Keratinocyte (primary cell): ENCODE results near the gene ICAM2. TPM values are rescaled to one million over a fixed set of nuclear protein-coding genes. Genes with fewer than 3 reads are reported as not detected.
A peak's percentile ranks its signal among the peaks of the same experiment; 100 is the strongest.

Experiments used
- DNase-seq: peaks from one replicate; pipeline ENCODE4 v3.0.0-alpha.2; 2011; ENCODE audit warnings: low read depth, missing footprints, low spot score
- FAIRE-seq: peaks from 2 replicates; lab custom pipeline; 2011; peaks lifted over from hg19 to GRCh38; lab: Jason Lieb, UNC
- H2AFZ ChIP-seq: 2 replicates; pipeline ENCODE4 v1.6.0; 2012; ENCODE audit warnings: low read length, control low read depth, inconsistent platforms; ENCODE audit not compliant: control insufficient read depth
- H3K27ac ChIP-seq: 2 replicates; pipeline ENCODE4 v1.5.1; 2011; ENCODE audit warnings: low read length; ENCODE audit not compliant: control insufficient read depth, insufficient read depth
- H3K27me3 ChIP-seq: 3 replicates; pipeline ENCODE4 v1.6.0; 2011; ENCODE audit warnings: low read length; ENCODE audit not compliant: control insufficient read depth, insufficient read depth; ENCODE audit errors: extremely low read depth
- H3K36me3 ChIP-seq, 2 experiments: 2 replicates in 1 of 2; 3 replicates in 1 of 2; pipeline ENCODE4 v1.5.1; 2011; ENCODE audit warnings: low read length in 2 of 2, mild to moderate bottlenecking in 1 of 2; ENCODE audit not compliant: control insufficient read depth in 2 of 2, insufficient read depth in 2 of 2; ENCODE audit errors: extremely low read depth in 1 of 2
- H3K4me1 ChIP-seq: 3 replicates; pipeline ENCODE4 v1.5.1; 2011; ENCODE audit warnings: low read length; ENCODE audit not compliant: control insufficient read depth, insufficient read depth; ENCODE audit errors: extremely low read depth
- H3K4me2 ChIP-seq: 3 replicates; pipeline ENCODE4 v1.6.0; 2011; ENCODE audit warnings: low read depth, low read length; ENCODE audit not compliant: control insufficient read depth, insufficient read depth; ENCODE audit errors: extremely low read depth
- H3K4me3 ChIP-seq, 3 experiments: fragments of 200-600 bp in 1 of 3; sonication (generic) in 1 of 3; 2 replicates in 2 of 3; 3 replicates in 1 of 3; pipeline ENCODE4 v1.5.1; 2011 to 2016; ENCODE audit warnings: low read length in 3 of 3, mild to moderate bottlenecking in 3 of 3, control low read depth in 2 of 3, inconsistent platforms in 1 of 3, low read depth in 1 of 3, mixed read lengths in 1 of 3, mixed run types in 1 of 3, moderate library complexity in 1 of 3; ENCODE audit not compliant: control insufficient read depth in 2 of 3, insufficient read depth in 2 of 3; ENCODE audit errors: extremely low read depth in 1 of 3
- H3K79me2 ChIP-seq: 2 replicates; pipeline ENCODE4 v1.6.0; 2012; ENCODE audit warnings: low read length; ENCODE audit not compliant: control insufficient read depth, insufficient read depth
- H3K9ac ChIP-seq: 3 replicates; pipeline ENCODE4 v1.6.0; 2011; ENCODE audit warnings: low read length; ENCODE audit not compliant: control insufficient read depth, insufficient read depth; ENCODE audit errors: extremely low read depth
- H3K9me1 ChIP-seq: 3 replicates; pipeline ENCODE4 v1.6.0; 2011; ENCODE audit warnings: low read length; ENCODE audit not compliant: control insufficient read depth, insufficient read depth; ENCODE audit errors: extremely low read depth
- H3K9me3 ChIP-seq: 2 replicates; pipeline ENCODE4 v1.5.1; 2012; ENCODE audit warnings: low read depth, low read length; ENCODE audit not compliant: control insufficient read depth
- H4K20me1 ChIP-seq: 3 replicates; pipeline ENCODE4 v1.6.0; 2011; ENCODE audit warnings: low read length; ENCODE audit not compliant: control insufficient read depth, insufficient read depth; ENCODE audit errors: extremely low read depth
- EZH2 ChIP-seq: IDR thresholded peaks from one replicate; pipeline ENCODE4 v1.6.1; 2012; ENCODE audit warnings: inconsistent platforms, mild to moderate bottlenecking, low read length, moderate library complexity
- dilution Hi-C: fragments of 300-500 bp; cut with MboI; formaldehyde crosslinking; loops from one replicate; pipeline ENCODE4 v1.7.0; 2020; ENCODE audit warnings: low sequenced_read_pairs; ENCODE audit not compliant: extremely low pct_ligation_motif_present
- polyA plus RNA-seq, 5 experiments: library from polyadenylated mRNA; depleted of rRNA in 3 of 5; stranded (reverse) in 3 of 5; stranded (forward) in 1 of 5; unstranded in 1 of 5; fragments of >200 nt; gene quantifications; 1 replicate in 1 of 5; 2 replicates in 3 of 5; 3 replicates in 1 of 5; pipeline versions ENCODE4 v1.2.1 to v1.2.3, GENCODE V29; 2011 to 2012; ENCODE audit warnings: missing spikeins in 2 of 5, low read depth in 1 of 5, low replicate concordance in 1 of 5
- TF ChIP-seq, protein P1 (sequence below), 3 experiments: IDR thresholded peaks in 1 of 3; conservative IDR thresholded peaks in 1 of 3; optimal IDR thresholded peaks in 1 of 3; 2 replicates in 2 of 3; 3 replicates in 1 of 3; pipeline versions ENCODE3 to v1.5.1; 2011; ENCODE audit warnings: low read length in 3 of 3, mild to moderate bottlenecking in 3 of 3, moderate library complexity in 2 of 3, control low read depth in 1 of 3, inconsistent platforms in 1 of 3; ENCODE audit not compliant: insufficient read depth in 2 of 3; ENCODE audit errors: extremely low read depth in 1 of 3

ICAM2 gene
- polyA plus RNA-seq, 1 donor (not counting 4 experiments of a cell fraction or from before 2014, with no cell fraction given) = 0.09 TPM

- DNase-seq (no peak), FAIRE-seq (no peak)
- dilution Hi-C loops = no loop called here
Measured at GRCh38 chr17:63999680-64000531, 20.5 kb downstream of the ICAM2 start.

GRCh38 chr17:63998721-63999679 is 21.4 kb downstream of the ICAM2 start:
- Histone ChIP-seq H3K9ac (no peak overlapping the region), H3K36me3 (no peaks in the 10 kb centered on the region), H3K9me3 (no peaks in the 10 kb centered on the region), H3K27ac (no peak overlapping the region), H3K4me2 (peak overlapping the region; percentile 74), H3K4me3 (peak overlapping the region in 1 of 3 experiments; percentile 40), H4K20me1 (no peaks in the 10 kb centered on the region), H3K79me2 (no peaks in the 10 kb centered on the region), H3K9me1 (no peaks in the 10 kb centered on the region), H2AFZ (no peak overlapping the region), H3K4me1 (peaks cover 4% of the 10 kb centered on the region), H3K27me3 (peaks cover 42% of the 10 kb centered on the region)
- dilution Hi-C loops = no loop called here
- no peak for TF ChIP-seq EZH2
- TF ChIP-seq, protein P1, sequence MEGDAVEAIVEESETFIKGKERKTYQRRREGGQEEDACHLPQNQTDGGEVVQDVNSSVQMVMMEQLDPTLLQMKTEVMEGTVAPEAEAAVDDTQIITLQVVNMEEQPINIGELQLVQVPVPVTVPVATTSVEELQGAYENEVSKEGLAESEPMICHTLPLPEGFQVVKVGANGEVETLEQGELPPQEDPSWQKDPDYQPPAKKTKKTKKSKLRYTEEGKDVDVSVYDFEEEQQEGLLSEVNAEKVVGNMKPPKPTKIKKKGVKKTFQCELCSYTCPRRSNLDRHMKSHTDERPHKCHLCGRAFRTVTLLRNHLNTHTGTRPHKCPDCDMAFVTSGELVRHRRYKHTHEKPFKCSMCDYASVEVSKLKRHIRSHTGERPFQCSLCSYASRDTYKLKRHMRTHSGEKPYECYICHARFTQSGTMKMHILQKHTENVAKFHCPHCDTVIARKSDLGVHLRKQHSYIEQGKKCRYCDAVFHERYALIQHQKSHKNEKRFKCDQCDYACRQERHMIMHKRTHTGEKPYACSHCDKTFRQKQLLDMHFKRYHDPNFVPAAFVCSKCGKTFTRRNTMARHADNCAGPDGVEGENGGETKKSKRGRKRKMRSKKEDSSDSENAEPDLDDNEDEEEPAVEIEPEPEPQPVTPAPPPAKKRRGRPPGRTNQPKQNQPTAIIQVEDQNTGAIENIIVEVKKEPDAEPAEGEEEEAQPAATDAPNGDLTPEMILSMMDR (optimal IDR thresholded peaks at IDR 0.05 in 1 of 3, IDR thresholded peaks at IDR 0.05 in 1 of 3, conservative IDR thresholded peaks at IDR 0.05 in 1 of 3; ENCODE audit: extremely low read depth in 1 of 3, insufficient read depth in 2 of 3, low read length in 3 of 3) = no peak
- DNase-seq (no peak), FAIRE-seq (no peak)

More at GRCh38 chr17:63999680-64000531, 20.5 kb downstream of the ICAM2 start:
- Histone ChIP-seq H3K9me3 (no peaks in the 10 kb centered on the region), H3K9ac (no peak overlapping the region), H3K9me1 (no peaks in the 10 kb centered on the region), H3K4me3 (no peak overlapping the region), H3K79me2 (no peaks in the 10 kb centered on the region), H4K20me1 (no peaks in the 10 kb centered on the region), H3K4me1 (peaks cover 4% of the 10 kb centered on the region), H2AFZ (no peak overlapping the region), H3K36me3 (no peaks in the 10 kb centered on the region), H3K27ac (no peak overlapping the region), H3K4me2 (no peak overlapping the region), H3K27me3 (peaks cover 41% of the 10 kb centered on the region)
- TF ChIP-seq, protein P1 (optimal IDR thresholded peaks at IDR 0.05 in 1 of 3, IDR thresholded peaks at IDR 0.05 in 1 of 3, conservative IDR thresholded peaks at IDR 0.05 in 1 of 3; ENCODE audit: extremely low read depth in 1 of 3, insufficient read depth in 2 of 3, low read length in 3 of 3) = no peak
- no peak for TF ChIP-seq EZH2
